Esophagus squamous epithelium (tissue), 4 donors: Measurements from ENCODE around the gene STYXL1.

Source experiments
- CTCF ChIP-seq, 6 experiments: fragments of 450-650 bp in 4 of 6; fragments of 200-600 bp in 2 of 6; sonication (generic) in 2 of 6; IDR thresholded peaks; one replicate each; pipeline ENCODE4 v1.5.1; 2016 to 2019; ENCODE audit warnings: antibody characterized with exemption in 6 of 6, mild to moderate bottlenecking in 4 of 6, moderate library complexity in 4 of 6
- POLR2A ChIP-seq, 4 donors: fragments of 450-650 bp; IDR thresholded peaks; one replicate each; pipeline ENCODE4 v1.6.1; 2017; ENCODE audit warnings: antibody characterized with exemption in 4 of 4, mild to moderate bottlenecking in 4 of 4, moderate library complexity in 3 of 4

- TF ChIP-seq CTCF (IDR thresholded peaks at IDR 0.05) (no peak), POLR2A (IDR thresholded peaks at IDR 0.05) (no peak)
These were observed 442 bp downstream of the STYXL1 start for GRCh38 chr7:76047305-76047810.
